B cell (primary cell): ENCODE data around the gene LRRC61. TPM values are rescaled to one million over a fixed set of nuclear protein-coding genes. Genes with fewer than 3 reads are reported as not detected.

Experiments used
- ATAC-seq: fragments of 200-7000 bp; cut with Tn5 transposase; one replicate; pipeline ENCODE4 v1.10.0; 2021; ENCODE audit warnings: low read depth, mild to moderate bottlenecking, moderate number of reproducible peaks, moderate library complexity
- CTCF ChIA-PET: fragments of 350-600 bp; sonication (Branson Sonifier 250); formaldehyde crosslinking; loops from one replicate; lab custom pipeline; 2021; ENCODE audit warnings: antibody characterized with exemption, inconsistent platforms; lab: Charles Lee
- POLR2A ChIA-PET: fragments of 350-600 bp; sonication (Branson Sonifier 250); formaldehyde crosslinking; loops from one replicate; lab custom pipeline; 2021; ENCODE audit warnings: antibody characterized with exemption; lab: Charles Lee
- DNase-seq: peaks from one replicate; pipeline ENCODE4 v3.0.0; 2013
- H2AFZ ChIP-seq: 2 replicates; pipeline ENCODE4 v1.6.1; 2012; ENCODE audit warnings: mild to moderate bottlenecking, low read depth, low read length; ENCODE audit not compliant: insufficient read depth, poor library complexity, severe bottlenecking
- H3K27ac ChIP-seq, 2 donors: 1 replicate in 1 of 2; 2 replicates in 1 of 2; pipeline ENCODE4 v1.5.1; 2012 to 2013; ENCODE audit warnings: low read length in 2 of 2, mild to moderate bottlenecking in 2 of 2, moderate library complexity in 1 of 2
- H3K27me3 ChIP-seq, 4 experiments: fragments of 200-600 bp in 1 of 4; sonication (generic) in 1 of 4; replicated peaks in 1 of 4; 1 replicate in 2 of 4; 2 replicates in 2 of 4; pipeline versions ENCODE4 v1.6.1 to v1.7.0; 2013 to 2016; ENCODE audit warnings: low read length in 3 of 4, mild to moderate bottlenecking in 2 of 4, mixed read lengths in 1 of 4, moderate library complexity in 1 of 4; ENCODE audit not compliant: insufficient read depth in 4 of 4, control insufficient read depth in 3 of 4; ENCODE audit errors: control extremely low read depth in 1 of 4
- H3K36me3 ChIP-seq, 2 experiments: replicated peaks in 1 of 2; 1 replicate in 1 of 2; 2 replicates in 1 of 2; pipeline versions ENCODE4 v1.6.1 to v1.7.1; 2013; ENCODE audit warnings: low read length in 1 of 2; ENCODE audit not compliant: insufficient read depth in 2 of 2, control insufficient read depth in 1 of 2; ENCODE audit errors: control extremely low read depth in 1 of 2, extremely low read depth in 1 of 2
- H3K4me1 ChIP-seq, 2 donors: fragments of 200-600 bp in 1 of 2; sonication (generic) in 1 of 2; 1 replicate in 1 of 2; 2 replicates in 1 of 2; pipeline versions ENCODE4 v1.5.1 to v1.6.1; 2013 to 2017; ENCODE audit warnings: low read length in 2 of 2; ENCODE audit not compliant: control insufficient read depth in 2 of 2, insufficient read depth in 2 of 2
- H3K4me2 ChIP-seq: replicated peaks from 2 replicates; pipeline ENCODE3; 2012; ENCODE audit warnings: mild to moderate bottlenecking, low read depth, low read length; ENCODE audit not compliant: poor library complexity, severe bottlenecking
- H3K4me3 ChIP-seq, 5 experiments: fragments of 200-600 bp in 1 of 5; sonication (generic) in 1 of 5; 1 replicate in 3 of 5; 2 replicates in 2 of 5; pipeline versions ENCODE4 v1.5.1 to v1.7.0; 2011 to 2016; ENCODE audit warnings: low read length in 4 of 5, mild to moderate bottlenecking in 4 of 5, low read depth in 2 of 5, control low read depth in 1 of 5, moderate library complexity in 1 of 5; ENCODE audit not compliant: insufficient read depth in 1 of 5; ENCODE audit errors: control extremely low read depth in 1 of 5, extremely low read depth in 1 of 5
- H3K79me2 ChIP-seq: fragments of 200-600 bp; sonication (generic); one replicate; pipeline ENCODE4 v1.6.0; 2016; ENCODE audit warnings: low read length; ENCODE audit not compliant: control insufficient read depth, insufficient read depth
- H3K9ac ChIP-seq: fragments of 200-600 bp; sonication (generic); 2 replicates; pipeline ENCODE4 v1.6.1; 2017; ENCODE audit warnings: mild to moderate bottlenecking, low read length, moderate library complexity
- H3K9me3 ChIP-seq, 3 donors: one replicate each; pipeline versions ENCODE4 v1.6.1 to v1.7.1; 2013; ENCODE audit warnings: low read length in 2 of 3; ENCODE audit not compliant: control insufficient read depth in 2 of 3, insufficient read depth in 1 of 3; ENCODE audit errors: control extremely low read depth in 1 of 3
- H4K20me1 ChIP-seq: 2 replicates; pipeline ENCODE4 v1.6.0; 2012; ENCODE audit warnings: mild to moderate bottlenecking, low read length; ENCODE audit not compliant: insufficient read depth, control insufficient read depth, poor library complexity, severe bottlenecking
- H3K27ac Mint-ChIP-seq: one replicate; pipeline ENCODE4 v1.8.0; 2021; ENCODE audit warnings: mixed read lengths
- H3K27me3 Mint-ChIP-seq: one replicate; pipeline ENCODE4 v1.8.0; 2021; ENCODE audit warnings: mixed read lengths
- H3K4me1 Mint-ChIP-seq: one replicate; pipeline ENCODE4 v1.8.0; 2021; ENCODE audit warnings: mixed read lengths
- H3K4me3 Mint-ChIP-seq: one replicate; pipeline ENCODE4 v1.8.0; 2021; ENCODE audit warnings: mixed read lengths
- H3K9me3 Mint-ChIP-seq: one replicate; pipeline ENCODE4 v1.8.0; 2022; ENCODE audit warnings: mixed read lengths; ENCODE audit not compliant: insufficient read depth
- EZH2 ChIP-seq: IDR thresholded peaks from 2 replicates; pipeline ENCODE4 v1.6.1; 2012; ENCODE audit warnings: borderline replicate concordance, low read depth, mild to moderate bottlenecking, moderate library complexity, low read length; ENCODE audit not compliant: insufficient read depth, poor library complexity, severe bottlenecking
- WGBS: methylation state at CpG from one replicate; pipeline ENCODE4 v1.1.5; 2013; ENCODE audit warnings: missing lambda C conversion rate; ENCODE audit not compliant: insufficient coverage; 5-methylcytosine and 5-hydroxymethylcytosine counted together
- intact Hi-C: fragments of 100-400 bp; cut with micrococcal nuclease; formaldehyde crosslinking; loops from one replicate; pipeline ENCODE4 v1.10.0; 2022
- polyA plus RNA-seq: library from polyadenylated mRNA; depleted of rRNA; stranded (reverse); fragments of >200 nt; gene quantifications from 2 replicates; pipeline ENCODE4 v1.2.3, GENCODE V29; 2012
- total RNA-seq, 2 donors: library from RNA; stranded (reverse); fragments of 120-200 nt in 1 of 2; gene quantifications; 1 replicate in 1 of 2; 2 replicates in 1 of 2; pipeline versions ENCODE4 v1.2.3 to v1.2.4, GENCODE V29; 2013 to 2022
- TF ChIP-seq, protein P1 (sequence below): fragments of 200-600 bp; IDR thresholded peaks from one replicate; pipeline ENCODE4 v1.8.0; 2022; ENCODE audit warnings: antibody characterized with exemption, mild to moderate bottlenecking

Gene LRRC61
- total and polyA plus RNA-seq, 2 donors (not counting 1 experiment from before 2014, with no cell fraction given) = 12.8 to 12.9 TPM

DNA sequence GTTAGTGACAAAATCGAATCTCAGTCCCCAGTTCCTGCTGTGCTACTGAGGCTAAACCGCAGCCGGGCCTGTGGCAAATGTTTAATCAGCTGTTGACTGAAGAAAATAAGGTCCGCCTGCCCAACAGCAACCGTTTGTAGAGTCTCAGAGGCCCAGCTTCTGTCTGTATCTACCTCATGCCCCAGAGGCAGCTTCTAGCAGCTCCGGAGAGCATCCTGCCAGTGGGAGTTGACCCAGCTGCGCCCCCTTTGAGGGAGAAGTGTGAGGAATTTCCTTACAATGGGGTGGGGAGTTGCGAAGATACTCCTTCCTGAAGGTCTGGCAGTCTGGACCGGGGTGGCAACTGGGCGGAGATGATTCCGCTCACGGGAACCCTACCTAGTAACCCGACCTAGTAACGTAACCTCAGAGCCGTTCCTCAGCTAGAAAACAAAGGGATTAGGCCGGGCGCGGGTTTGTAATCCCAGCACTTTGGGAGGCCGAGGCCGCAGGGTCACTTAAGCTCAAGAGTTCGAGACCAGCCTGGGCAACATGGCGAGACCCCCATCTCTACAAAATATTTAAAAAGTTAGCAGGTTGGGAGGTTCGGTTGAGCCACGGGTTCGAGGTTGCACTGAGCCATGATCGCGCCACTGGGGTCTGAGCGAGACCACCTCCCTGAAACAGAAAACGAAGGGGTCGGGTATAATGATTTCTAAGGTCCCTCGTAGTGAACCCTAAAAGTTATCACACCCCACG lies 55.1 kb downstream of the LRRC61 start:
- peak overlapping the region; percentile 89 for H3K27ac Mint-ChIP-seq
- peak overlapping the region; percentile 96 for H3K4me3 Mint-ChIP-seq
- TF ChIP-seq EZH2 = no peak
- TF ChIP-seq, protein P1, sequence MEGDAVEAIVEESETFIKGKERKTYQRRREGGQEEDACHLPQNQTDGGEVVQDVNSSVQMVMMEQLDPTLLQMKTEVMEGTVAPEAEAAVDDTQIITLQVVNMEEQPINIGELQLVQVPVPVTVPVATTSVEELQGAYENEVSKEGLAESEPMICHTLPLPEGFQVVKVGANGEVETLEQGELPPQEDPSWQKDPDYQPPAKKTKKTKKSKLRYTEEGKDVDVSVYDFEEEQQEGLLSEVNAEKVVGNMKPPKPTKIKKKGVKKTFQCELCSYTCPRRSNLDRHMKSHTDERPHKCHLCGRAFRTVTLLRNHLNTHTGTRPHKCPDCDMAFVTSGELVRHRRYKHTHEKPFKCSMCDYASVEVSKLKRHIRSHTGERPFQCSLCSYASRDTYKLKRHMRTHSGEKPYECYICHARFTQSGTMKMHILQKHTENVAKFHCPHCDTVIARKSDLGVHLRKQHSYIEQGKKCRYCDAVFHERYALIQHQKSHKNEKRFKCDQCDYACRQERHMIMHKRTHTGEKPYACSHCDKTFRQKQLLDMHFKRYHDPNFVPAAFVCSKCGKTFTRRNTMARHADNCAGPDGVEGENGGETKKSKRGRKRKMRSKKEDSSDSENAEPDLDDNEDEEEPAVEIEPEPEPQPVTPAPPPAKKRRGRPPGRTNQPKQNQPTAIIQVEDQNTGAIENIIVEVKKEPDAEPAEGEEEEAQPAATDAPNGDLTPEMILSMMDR = no peak
- Histone ChIP-seq H3K9me3 (no peaks in the 10 kb centered on the region), H3K27ac (peak overlapping the region; percentile 84 to 85), H3K4me3 (peak overlapping the region; percentile 24 to 91 (median 77)), H3K9ac (peak overlapping the region; percentile 84), H3K4me1 (peaks cover 22 to 63% of the 10 kb centered on the region in 2 donors), H3K79me2 (peaks cover 38% of the 10 kb centered on the region), H3K4me2 (peak overlapping the region; percentile 97), H2AFZ (peak overlapping the region; percentile 86), H4K20me1 (peaks cover 11% of the 10 kb centered on the region), H3K36me3 (peaks cover 0 to 14% of the 10 kb centered on the region in 2 experiments), H3K27me3 (no peaks in the 10 kb centered on the region)
- ChIA-PET CTCF (interaction anchor here (1.0 to 2.4 kb wide), 12 partner anchors 9 to 640 kb away, joined by 3 to 35 read pairs (median 4); partner anchors contain the start of gene REPIN1), POLR2A (interaction anchor here (0.7 to 4.4 kb wide), 3 partner anchors 10 to 49 kb away, joined by 6 to 64 read pairs (median 38); partner anchors contain the start of gene REPIN1)
- H3K27me3 Mint-ChIP-seq = no peaks in the 10 kb centered on the region
- DNase-seq (peak; percentile 66), ATAC-seq (no peak)
- no peaks in the 10 kb centered on the region for H3K9me3 Mint-ChIP-seq
- whole genome bisulfite sequencing = 1% methylated on average over 26 of the region's 32 CpGs
- H3K4me1 Mint-ChIP-seq = peaks cover 76% of the 10 kb centered on the region
- intact Hi-C loops = loop anchor here (1.0 to 5.0 kb wide), 3 partner anchors 9 to 56 kb away; partner anchors contain the start of genes ACTR3C and LRRC61
